ENCODE measurements around the gene BRME1.
"Not testable (repeated sequence)": the region's sequence is repeated elsewhere in the genome, so short reads cannot be mapped to it uniquely, and the experiment has no call there.

The BRME1 gene

DNA sequence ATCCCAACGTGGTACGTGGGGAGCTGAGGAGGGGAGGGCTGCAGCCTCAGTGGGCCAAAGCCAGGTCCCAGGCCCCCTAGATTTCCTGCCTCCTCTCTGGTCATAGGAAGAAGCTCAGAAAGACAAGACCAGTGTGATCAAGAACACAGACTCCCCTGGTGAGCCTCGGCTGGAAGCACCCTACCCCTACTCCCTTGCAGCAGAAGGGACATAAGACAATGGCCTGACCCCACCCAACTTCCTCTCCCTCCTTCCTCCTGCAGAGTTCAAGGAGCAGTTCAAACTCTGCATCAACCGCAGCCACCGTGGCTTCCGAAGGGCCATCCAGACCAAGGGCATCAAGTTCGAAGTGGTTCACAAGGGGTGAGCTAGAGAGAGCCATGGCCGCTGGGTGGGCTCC is 20.8 kb upstream of the BRME1 start:
- DNase-seq (ENCODE audit: low spot score) = no peak

DNA sequence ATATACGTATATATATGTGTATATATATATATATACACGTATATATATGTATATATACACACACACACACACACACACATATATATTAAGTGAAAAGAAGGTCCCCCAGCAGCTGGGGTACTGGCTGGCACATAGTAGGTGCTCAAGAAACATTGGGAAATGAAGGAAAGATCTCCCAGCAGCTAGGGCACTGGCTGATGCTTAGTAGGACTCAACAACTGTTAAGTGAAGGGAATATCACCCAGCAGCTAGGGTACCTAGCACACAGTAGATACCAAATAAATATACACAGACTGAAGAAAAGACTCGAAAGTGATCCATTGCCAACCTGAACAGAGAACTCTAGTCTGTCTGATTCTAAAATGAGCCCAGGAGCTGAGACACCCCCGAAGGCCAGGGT is 20.1 kb upstream of the BRME1 start:
- DNase-seq (ENCODE audit: low spot score) = no peak

DNA sequence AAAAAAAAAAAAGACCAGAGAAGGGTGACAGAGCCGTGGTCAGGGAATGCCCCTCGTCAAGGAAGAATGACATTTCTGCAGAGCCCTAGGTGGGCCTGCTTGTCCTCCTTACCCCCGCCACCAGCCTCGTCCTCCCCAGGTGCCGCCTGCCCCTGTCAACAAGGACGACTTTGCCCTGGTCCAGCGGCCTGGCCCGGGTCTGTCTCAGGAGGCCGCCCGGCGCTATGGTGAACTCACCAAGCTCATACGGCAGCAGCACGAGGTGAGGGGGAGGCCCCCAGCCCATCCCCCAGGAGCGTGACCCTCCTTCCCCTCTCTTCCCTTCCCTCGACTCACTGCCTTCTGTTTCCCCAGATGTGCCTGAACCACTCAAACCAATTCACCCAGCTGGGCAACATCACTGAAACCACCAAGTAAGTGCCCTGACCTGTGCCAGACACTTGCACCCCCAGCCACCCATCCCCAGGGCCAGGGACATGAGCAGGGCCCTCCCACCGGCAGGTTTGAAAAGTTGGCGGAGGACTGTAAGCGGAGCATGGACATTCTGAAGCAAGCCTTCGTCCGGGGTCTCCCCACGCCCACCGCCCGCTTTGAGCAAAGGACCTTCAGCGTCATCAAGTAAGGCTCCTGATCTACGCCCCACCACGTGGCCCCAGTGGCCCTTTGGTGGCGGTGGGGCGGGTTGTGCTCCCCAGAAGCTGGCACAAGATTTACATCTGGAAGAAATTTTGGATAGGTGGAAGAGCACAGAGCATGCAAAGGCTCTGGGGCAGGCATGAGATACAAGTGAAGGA is 17.5 kb upstream of the BRME1 start:
- no peak for DNase-seq (ENCODE audit: low spot score)

DNA sequence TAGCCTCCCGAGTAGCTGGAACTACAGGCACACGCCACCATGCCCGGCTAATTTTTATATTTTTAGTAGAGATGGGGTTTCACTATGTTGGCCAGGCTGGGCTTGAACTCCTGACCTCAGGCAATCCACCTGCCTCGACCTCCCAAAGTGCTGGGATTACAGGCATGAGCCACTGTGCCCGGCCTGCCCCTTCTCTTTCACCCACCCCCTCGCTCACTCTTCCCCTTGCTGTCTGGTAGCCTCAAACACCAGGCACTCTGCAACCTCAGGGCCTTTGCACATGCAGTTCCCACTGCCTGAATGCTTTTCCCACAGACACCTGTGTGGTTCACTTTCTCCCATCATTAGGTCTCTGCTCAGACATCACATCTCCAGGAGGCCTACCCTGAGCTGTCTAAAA is 16.2 kb upstream of the BRME1 start:
- not testable (repeated sequence) for DNase-seq (ENCODE audit: low spot score)

DNA sequence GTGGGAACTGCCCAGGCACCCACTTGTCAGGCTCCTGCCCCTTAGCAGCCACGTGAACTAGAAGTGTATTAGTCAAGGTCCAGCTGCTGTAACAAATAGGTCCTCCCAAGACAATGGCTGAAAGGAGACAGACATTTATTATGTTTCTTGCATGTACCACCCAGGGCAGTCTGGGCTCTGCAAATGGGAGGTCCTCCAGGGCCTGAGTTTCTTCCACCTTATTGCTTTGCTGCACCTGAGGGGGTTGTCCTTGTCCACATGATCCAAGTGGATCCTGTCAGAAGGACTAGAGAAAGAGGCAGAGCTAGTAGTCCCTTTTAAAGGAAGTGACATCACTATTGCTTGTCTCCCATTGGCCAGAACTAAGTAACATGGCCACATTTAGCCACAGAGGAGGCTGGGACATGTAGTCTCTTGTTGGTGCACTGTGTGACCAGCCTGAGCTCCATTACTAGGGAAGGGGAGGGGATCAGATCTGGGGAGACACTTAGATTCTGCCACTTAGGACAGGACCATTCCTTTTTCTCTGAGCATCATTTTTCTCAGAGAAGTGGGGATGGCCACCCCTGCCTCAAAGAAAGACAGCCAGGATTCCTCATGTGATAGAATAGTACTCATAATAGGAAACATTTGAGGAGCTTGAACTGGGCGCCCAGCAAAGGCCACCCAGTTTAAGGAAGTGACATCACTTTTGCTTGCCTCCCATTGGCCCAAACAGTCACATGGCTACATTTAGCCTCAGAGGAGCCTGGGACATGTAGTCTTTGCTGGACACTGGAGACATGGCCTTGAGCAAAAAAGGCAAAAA is 15.2 kb upstream of the BRME1 start:
- DNase-seq (ENCODE audit: low spot score) = peak; percentile 22

DNA sequence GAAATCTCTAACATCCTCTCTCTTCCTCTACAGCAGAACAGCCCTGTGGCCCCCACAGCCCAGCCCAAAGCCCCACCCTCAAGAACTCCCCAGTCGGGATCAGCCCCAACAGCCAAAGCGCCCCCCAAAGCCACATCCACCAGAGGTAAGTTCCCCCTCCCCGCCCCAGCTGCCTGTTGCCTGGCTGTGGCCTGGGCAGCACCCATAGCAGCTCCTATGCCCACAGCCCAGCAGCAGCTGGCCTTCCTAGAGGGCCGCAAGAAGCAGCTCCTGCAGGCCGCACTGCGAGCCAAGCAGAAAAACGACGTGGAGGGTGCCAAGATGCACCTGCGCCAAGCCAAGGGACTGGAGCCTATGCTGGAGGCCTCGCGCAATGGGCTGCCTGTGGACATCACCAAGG is 14.6 kb upstream of the BRME1 start:
- DNase-seq (ENCODE audit: low spot score) = no peak

DNA sequence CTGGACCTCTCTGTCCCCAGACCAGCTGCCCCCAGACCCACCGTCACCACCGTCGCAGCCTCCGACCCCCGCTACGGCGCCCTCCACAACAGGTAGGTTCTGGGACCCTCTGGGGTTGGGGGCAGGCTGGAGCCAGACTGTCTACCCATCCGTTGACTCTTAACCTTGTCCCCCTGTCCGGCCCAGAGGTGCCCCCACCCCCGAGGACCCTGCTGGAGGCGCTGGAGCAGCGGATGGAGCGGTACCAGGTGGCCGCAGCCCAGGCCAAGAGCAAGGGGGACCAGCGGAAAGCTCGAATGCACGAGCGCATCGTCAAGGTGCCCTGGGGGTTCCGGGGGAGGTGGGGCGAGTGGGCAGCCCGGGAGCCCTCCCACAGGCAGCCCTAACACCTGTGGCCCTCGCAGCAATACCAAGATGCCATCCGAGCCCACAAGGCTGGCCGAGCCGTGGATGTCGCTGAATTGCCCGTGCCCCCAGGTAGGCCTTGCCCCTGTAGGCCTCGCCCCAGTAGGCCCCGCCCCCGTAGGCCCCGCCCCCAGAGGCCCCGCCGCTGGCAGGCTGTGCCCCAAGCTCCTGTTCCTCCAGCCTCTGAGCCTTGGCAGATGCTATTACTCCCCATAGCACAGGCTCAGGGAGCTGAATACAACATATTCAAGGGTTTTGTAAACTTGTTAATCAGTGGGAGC is 13.0 kb upstream of the BRME1 start:
- no peak for DNase-seq (ENCODE audit: low spot score)

DNA sequence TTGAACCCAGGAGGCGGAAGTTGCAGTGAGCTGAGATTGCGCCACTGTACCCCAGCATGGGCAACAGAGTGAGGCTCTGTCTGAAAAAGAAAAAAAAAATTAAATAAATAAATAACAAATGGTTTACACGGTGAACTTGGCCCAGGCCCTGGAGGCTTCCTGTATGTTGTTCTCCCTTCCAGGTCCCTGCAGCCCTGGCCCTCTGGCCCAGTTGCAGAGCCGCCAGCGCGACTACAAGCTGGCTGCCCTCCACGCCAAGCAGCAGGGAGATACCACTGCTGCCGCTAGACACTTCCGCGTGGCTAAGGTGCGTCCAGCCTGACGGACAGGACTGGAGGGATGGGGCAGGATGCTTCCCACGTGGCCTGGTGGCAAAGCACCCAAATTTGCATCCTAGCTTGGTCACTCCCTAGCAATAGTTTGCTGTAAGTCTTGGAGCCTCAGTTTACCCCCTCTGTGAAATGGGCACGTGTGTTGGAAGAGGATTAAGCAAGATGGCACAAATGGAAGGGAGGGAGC is 12.0 kb upstream of the BRME1 start:
- DNase-seq (ENCODE audit: low spot score) = no peak

DNA sequence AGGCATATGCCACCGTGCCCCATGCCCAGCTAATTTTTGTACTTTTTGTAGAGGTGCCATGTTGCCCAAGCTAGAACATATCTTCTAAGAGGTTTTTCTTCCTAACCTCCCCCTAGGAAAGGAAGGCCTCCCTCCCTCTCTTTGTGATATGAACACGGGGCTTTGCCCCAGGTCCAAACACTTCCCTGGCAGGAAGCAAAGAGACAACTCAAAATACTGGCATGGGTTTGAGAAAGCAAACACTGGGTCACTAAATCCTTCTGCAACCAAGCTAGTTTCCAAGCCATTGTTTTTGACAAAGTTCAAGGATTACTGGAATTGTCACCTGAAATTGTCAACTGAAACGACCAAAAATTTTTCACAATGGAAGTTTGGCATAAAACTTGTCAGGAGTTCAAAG is 8.9 kb upstream of the BRME1 start:
- DNase-seq (ENCODE audit: low spot score) = no peak

DNA sequence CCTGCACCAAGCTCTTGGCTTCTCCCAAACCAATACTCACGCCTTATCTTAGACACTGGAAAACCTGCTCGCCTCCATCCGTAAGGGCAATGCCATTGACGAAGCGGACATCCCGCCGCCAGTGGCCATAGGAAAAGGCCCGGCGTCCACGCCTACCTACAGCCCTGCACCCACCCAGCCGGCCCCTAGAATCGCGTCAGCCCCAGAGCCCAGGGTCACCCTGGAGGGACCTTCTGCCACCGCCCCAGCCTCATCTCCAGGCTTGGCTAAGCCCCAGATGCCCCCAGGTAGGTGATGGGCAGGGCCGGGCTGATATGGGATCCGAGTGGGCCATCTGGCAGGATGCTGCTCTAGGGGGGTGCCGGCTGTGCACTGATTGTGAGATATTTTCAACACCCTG is 7.4 kb upstream of the BRME1 start:
- no peak for DNase-seq (ENCODE audit: low spot score)

DNA sequence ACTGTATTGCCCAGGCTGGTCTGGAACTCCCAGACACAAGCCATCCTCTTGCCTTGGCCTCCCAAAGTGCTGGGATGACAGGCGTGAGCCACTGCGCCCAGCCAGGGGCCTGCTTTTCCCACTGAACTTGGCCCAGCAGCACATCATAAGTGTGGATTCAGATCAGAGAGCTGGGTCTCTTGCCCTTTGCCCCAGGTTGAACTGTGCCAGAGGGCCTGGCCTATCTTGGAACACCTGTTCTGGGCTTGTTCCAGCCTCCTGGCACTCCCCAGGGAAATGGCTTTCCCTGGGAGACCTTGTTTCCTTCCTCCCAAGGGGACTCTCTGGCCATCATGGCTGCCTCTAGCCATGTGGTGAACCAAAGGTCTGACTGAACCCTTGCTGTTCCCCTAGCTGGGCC is 3.5 kb upstream of the BRME1 start:
- DNase-seq (ENCODE audit: low spot score) = no peak

DNA sequence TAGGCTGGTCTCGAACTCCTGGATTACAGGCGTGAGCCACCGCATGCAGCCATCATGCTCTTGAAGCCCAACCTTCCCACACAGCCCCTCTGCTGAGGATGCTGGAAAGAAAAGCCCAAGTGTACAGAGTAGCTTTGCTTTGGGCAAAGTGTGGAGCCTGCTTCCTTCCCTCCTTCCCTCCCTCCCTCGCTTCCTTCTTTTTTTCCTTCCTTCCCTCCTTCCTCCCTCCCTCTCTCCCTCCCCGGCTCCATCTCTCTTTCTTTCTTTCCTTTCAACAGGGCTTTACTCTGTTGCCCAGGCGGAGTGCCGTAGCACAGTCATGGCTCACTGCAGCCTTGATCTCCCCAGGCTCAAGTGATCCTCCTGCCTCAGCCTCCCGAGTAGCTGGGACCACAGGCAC is 2.8 kb upstream of the BRME1 start:
- DNase-seq (ENCODE audit: low spot score) = no peak

DNA sequence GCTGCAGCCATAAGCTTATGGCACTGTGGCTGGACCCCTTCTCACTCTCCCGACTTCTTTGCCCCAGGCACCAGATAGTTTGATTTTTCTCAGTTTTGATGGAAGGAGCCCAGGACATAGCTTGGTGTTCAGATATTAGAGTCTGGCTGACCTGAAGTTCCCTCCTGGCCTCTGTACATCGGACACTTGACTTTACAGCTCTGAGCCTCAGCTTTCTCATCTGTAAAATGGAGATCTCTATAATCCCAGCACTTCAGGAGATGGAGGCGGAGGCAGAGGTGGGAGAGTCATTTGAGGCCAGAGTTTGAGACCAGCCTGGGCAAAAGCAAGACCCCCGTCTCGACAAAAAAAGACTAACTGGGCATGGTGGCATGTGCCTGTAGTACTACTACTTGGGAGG is 993 bp upstream of the BRME1 start:
- DNase-seq (ENCODE audit: low spot score) = no peak

DNA sequence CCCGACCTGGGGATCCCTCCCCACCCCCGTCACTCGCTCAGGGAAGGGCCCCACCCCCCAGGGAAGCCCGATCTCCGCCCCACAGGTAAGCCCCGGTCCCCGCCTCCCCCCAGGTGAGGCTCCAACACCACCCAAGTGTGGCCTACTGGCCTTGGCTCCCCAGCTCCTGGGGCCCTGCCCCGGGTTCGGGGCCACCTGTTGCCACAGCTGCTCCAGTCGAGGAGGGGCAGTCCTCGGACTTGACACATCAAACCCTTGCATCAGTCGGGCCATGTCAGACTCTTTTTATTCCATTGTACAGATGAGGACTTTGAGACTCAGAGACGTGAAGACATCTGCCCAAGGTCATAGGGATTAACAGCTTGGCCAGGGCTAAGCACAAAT is 596 bp upstream of the BRME1 start:
- DNase-seq (ENCODE audit: low spot score) = peak; percentile 36

DNA sequence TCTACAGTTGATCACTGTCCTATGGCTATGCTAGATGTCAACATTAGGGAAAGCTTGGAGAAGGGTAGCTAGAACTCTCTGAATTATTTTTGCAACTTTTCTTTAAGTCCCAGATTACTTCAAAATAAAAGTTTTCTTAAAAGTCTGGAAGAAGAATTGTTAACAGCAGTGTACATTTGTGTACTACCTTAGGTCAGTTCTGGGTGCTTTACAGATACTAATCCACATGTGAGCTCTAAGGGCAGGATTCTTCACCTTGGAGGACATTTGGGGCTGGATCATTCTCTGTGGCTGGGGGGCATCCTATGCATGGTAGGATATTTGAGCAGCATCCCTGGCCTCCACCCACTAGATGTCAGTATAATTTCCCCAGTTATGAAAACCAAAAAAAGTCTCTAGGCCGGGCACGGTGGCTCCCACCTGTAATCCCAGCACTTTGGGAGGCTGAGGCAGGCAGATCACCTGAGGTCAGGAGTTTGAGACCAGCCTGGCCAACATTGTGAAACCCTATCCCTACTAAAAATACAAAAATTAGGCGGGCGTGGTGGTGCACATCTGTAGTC is 2.8 kb downstream of the BRME1 start:
- peak; percentile 31 for DNase-seq (ENCODE audit: low spot score)

DNA sequence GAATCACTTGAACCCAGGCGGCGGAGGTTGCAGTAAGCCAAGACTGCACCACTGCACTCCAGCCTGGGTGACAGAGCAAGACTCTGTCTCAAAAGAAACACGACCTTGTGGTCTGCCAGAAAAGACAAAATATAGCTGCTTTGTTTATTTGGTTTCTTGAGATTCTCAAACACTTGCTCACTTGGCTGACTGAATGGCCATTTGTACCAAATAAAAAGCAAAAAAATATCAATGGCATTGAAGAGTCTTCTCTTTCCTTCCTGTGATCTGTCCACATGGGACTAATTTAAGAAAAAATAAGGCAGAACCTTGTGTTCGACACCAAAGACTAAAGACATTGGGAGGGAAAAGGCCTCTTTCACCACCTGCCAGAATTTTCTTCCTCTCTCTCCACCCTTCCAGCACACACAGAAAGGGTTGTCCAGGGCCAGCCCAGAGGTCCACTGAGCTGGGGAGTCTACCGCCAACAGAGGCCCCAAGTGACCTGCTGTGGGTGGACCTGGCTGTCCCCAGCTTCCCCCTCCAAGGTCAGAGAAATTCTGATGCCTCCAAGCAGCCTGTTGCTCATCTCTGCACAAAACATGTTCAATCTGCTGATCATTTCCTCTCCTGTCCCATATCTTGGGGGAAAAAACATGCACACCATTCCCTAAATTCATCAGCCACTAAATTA is 5.9 kb downstream of the BRME1 start:
- no peak for DNase-seq (ENCODE audit: low spot score)

DNA sequence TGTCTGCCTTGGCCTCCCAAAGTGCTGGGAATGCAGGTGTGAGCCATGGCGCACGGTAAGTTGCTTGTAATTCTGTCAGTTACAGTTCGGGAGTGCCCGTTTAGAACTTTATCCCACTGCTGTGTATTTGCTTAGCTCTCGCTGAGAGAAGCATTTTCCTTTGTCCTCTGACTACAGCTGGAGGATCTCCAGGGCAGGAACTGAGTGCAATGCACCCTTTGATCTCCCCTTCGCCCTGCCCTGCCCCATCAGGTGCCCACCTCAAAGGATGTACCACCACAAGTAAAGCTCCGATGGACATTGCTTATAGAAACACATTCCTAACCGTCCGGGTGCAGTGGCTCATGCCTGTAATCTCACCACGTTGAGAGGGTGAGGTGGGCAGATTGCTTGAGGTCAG is 6.5 kb downstream of the BRME1 start:
- DNase-seq (ENCODE audit: low spot score) = no peak

DNA sequence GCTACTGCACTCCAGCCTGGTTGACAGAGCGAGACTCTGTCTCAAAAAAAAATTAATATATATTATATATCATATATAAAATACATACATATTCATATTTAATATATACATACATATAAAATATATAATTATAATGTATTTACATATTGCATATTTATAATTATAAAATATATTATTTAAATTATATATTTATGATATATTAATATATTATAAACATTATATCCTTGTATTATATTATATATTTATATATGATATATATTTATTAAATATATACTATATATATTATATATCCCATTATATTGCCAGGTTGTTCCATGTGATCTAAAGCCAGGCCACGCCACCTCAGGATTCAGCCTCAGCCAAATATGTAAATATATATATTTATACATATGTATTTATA is 9.7 kb downstream of the BRME1 start:
- no peak for DNase-seq (ENCODE audit: low spot score)

DNA sequence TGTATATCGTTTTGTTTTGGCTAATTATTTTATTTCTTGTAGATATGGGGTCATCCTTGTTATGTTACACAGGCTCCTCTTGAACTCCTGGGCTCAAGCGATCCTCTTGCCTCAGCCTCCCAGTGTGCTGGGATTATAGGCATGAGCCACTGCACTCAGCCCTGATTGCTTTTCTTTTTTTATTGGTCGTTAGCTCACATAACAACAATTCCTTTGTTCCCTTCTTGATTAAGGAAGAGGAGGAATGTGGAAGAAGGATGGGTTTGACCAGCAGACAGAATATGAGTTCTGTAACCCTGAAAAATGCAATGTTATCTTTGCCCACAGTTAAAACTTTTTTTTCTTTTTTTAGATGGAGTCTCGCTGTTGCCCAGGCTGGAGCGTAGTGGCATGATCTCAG is 11.4 kb downstream of the BRME1 start:
- DNase-seq (ENCODE audit: low spot score) = no peak

DNA sequence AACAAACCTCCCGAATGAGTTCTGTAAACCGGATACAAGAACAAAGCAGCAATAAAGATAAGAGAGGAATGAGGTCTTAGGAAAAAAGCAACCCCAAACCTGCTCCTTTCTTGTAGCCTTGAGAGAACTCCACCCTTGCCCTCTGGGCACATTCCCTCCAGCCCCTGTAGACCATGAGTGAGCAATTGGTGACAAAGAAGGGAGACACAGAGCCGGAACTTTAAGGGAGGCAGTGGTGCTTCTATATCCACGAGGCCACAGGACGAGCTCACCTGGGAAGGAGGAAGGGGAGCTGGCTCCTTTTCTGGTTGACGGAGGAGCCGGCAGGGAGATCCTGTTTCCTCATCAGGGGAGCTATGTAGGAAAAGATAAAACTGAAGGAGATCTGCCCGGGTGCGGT is 13.0 kb downstream of the BRME1 start:
- DNase-seq (ENCODE audit: low spot score) = no peak

DNA sequence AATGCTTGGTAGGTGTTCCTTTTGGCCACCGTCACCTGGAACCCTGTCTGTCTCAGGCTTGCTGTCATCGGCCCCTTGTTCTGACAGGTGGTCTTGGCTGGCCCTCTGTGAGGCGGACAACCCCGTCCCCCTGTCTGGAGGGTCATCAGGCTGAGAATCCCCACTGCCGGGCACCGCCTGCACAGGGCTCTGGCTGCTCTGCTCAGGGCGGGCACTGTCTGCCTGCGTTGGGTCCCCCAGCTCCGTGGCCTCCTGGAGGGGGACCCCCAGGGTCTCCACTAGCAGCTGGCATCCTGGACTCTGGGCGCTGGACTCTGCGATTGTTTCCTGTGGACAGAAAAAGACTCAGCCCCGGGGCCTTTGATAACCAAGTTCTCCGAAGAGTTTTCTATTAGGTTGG is 15.8 kb downstream of the BRME1 start:
- DNase-seq (ENCODE audit: low spot score) = no peak

DNA sequence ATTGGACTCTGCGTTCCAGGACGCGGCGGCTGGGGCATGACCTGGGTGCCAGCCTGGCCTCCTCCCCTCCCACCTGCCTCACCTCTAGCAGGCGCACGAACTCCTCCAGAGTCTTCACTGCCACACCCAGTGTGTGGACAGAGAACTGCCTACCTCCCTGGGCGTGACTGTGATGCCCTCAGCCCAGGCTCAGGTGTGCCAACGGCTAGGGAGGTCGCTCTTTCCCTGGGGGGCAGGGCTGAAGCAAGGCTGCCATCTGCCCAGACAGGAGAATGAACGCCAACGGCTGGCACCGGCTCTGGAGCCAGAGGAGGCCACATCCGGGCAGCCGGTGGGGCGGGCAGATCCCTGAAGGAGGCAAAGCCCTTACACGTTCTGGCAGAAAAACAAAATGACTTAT is 17.6 kb downstream of the BRME1 start:
- no peak for DNase-seq (ENCODE audit: low spot score)
